Small intestine (tissue), 7 donors: ENCODE results near the gene MAOA. TPM values are rescaled to one million over a fixed set of nuclear protein-coding genes. Genes with fewer than 3 reads are reported as not detected.
A peak's percentile ranks its signal among the peaks of the same experiment; 100 is the strongest.
"Not testable (repeated sequence)": the region's sequence is repeated elsewhere in the genome, so short reads cannot be mapped to it uniquely, and the experiment has no call there.

ENCODE experiments used
- DNase-seq, 2 donors: peaks; one replicate each; pipeline versions ENCODE4 v3.0.0 to v3.0.0-alpha.2; 2013
- FAIRE-seq: peaks from 2 replicates; lab custom pipeline; 2012; peaks lifted over from hg19 to GRCh38; lab: Jason Lieb, UNC
- H3K27ac ChIP-seq, 3 donors: one replicate each; pipeline ENCODE4 v1.5.1; 2013; ENCODE audit warnings: low read length in 2 of 3, mild to moderate bottlenecking in 2 of 3, control low read depth in 1 of 3, inconsistent platforms in 1 of 3, low read depth in 1 of 3, moderate library complexity in 1 of 3
- H3K27me3 ChIP-seq, 3 donors: one replicate each; pipeline ENCODE4 v1.6.1; 2013; ENCODE audit warnings: low read length in 3 of 3, inconsistent platforms in 1 of 3; ENCODE audit not compliant: control insufficient read depth in 3 of 3, insufficient read depth in 3 of 3
- H3K36me3 ChIP-seq, 3 donors: one replicate each; pipeline ENCODE4 v1.6.1; 2013; ENCODE audit warnings: low read length in 3 of 3, inconsistent platforms in 1 of 3, low read depth in 1 of 3, mild to moderate bottlenecking in 1 of 3, moderate library complexity in 1 of 3; ENCODE audit not compliant: control insufficient read depth in 3 of 3, insufficient read depth in 2 of 3
- H3K4me1 ChIP-seq, 3 donors: one replicate each; pipeline ENCODE4 v1.6.1; 2013; ENCODE audit warnings: low read length in 2 of 3, inconsistent platforms in 1 of 3, low read depth in 1 of 3, mild to moderate bottlenecking in 1 of 3, moderate library complexity in 1 of 3; ENCODE audit not compliant: control insufficient read depth in 3 of 3, insufficient read depth in 2 of 3
- H3K4me3 ChIP-seq, 3 donors: one replicate each; pipeline ENCODE4 v1.5.1; 2013; ENCODE audit warnings: low read length in 3 of 3, control low read depth in 1 of 3, inconsistent platforms in 1 of 3, low read depth in 1 of 3, mild to moderate bottlenecking in 1 of 3, moderate library complexity in 1 of 3
- H3K9me3 ChIP-seq, 2 donors: one replicate each; pipeline ENCODE4 v1.6.1; 2013; ENCODE audit warnings: low read depth in 1 of 2, low read length in 1 of 2; ENCODE audit not compliant: control insufficient read depth in 2 of 2, insufficient read depth in 1 of 2
- WGBS, 3 donors: extraction: QIAGEN DNeasy Blood & Tissue Kit; methylation state at CpG; one replicate each; pipeline ENCODE4 v1.1.7; 2013; 5-methylcytosine and 5-hydroxymethylcytosine counted together
- polyA plus RNA-seq, 4 donors: library from polyadenylated mRNA; stranded (reverse) in 3 of 4; unstranded in 1 of 4; fragments of 200-250 nt in 3 of 4; fragments of 120-200 nt in 1 of 4; gene quantifications; one replicate each; pipeline versions ENCODE4 v1.2.1 to v1.2.3, GENCODE V29; 2013
- donor health status: healthy with polysubstance abuse.
- donor health status: control.
- donor health status: control.
- donor health status: Bipolar disorder and iron deficiency.
- donor health status: healthy.

Gene MAOA
- polyA plus RNA-seq, 4 donors: 164 to 348 (median 175) TPM

DNA sequence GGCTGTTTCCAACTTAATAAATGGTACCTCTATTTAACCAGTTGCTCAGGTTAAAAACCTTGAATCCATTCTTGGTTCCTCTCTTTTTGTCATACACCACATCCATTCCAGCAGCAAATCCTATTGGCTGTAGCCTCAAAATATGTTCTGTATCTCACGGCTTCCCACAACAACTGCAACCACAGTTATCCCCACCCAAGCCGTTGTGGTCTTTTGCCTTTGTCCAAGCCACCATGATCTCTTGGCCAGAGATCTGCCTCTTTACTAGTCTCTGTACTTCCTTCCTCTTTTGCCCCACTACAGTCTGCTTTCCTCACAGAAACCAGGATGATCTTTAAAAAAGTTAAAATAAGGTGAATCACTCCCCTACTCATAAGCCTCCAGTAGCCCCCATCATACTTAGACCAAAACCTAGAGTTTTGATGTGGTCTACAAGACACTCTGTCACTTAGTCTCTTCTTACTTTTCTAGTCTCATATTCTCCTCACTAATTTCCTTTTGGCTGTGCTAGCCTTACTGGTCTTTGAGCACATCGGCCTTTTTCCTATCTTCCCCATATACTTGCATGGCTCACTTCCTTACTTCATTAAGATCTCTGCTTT is 10.3 kb downstream of the MAOA start:
- Histone ChIP-seq H3K4me3 (no peak overlapping the region), H3K4me1 (peaks cover 0 to 27% (median 0%) of the 10 kb centered on the region in 3 donors), H3K27me3 (no peaks in the 10 kb centered on the region), H3K36me3 (no peaks in the 10 kb centered on the region), H3K27ac (no peak overlapping the region), H3K9me3 (no peaks in the 10 kb centered on the region)
- no peak for FAIRE-seq
- no peak for DNase-seq
- 70 to 73% (median 71%) methylated on average over 3 of the region's 3 CpGs for WGBS, 3 donors

- H3K9me3 ChIP-seq, FAIRE-seq, H3K27ac ChIP-seq, H3K4me3 ChIP-seq, H3K27me3 ChIP-seq, DNase-seq, H3K36me3 ChIP-seq: not testable (repeated sequence)
- 20 to 76% (median 54%) methylated on average over 12 to 19 of the region's 19 CpGs for WGBS, 3 donors
- peaks cover 0 to 14% (median 7%) of the 10 kb centered on the region in 3 donors for H3K4me1 ChIP-seq
These were observed 20.0 kb downstream of the MAOA start for GRCh38 chrX:43675965-43676628.

GRCh38 chrX:43676971-43677572 is 21.0 kb downstream of the MAOA start:
- H3K27me3 ChIP-seq: no peaks in the 10 kb centered on the region
- no peaks in the 10 kb centered on the region for H3K9me3 ChIP-seq
- no peaks in the 10 kb centered on the region for H3K36me3 ChIP-seq
- FAIRE-seq (no peak), DNase-seq (peak in 1 of 2 donors; percentile 51)
- H3K27ac ChIP-seq: peak overlapping the region in 2 of 3 donors; percentile 13 to 16
- H3K4me3 ChIP-seq: no peak overlapping the region
- peaks cover 0 to 14% (median 7%) of the 10 kb centered on the region in 3 donors for H3K4me1 ChIP-seq

DNA sequence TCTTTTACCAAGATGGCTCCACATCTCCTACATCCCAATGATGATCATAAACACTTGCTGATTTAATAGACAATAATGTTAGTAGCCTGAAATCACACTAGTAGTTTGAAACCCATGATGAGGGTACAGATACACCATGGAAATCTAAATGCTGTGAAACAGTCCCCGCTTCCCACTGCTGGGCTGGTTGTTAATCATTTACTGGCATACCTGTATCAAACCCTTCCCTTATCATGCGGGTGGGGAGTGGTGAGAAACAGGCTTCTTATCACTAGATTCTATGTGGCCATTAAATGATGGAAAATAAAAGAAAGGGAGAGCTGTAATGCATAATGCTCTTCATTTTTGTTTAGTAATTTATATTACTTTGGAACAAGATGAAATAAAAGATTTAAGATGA is 21.9 kb downstream of the MAOA start:
- Histone ChIP-seq H3K4me3 (no peak overlapping the region), H3K4me1 (peaks cover 0 to 14% (median 7%) of the 10 kb centered on the region in 3 donors), H3K27ac (peak overlapping the region in 1 of 3 donors; percentile 1), H3K9me3 (no peaks in the 10 kb centered on the region), H3K36me3 (no peaks in the 10 kb centered on the region), H3K27me3 (no peaks in the 10 kb centered on the region)
- DNase-seq (peak; percentile 53 to 71), FAIRE-seq (no peak)
- whole genome bisulfite sequencing, 3 donors: 11 to 71% (median 49%) methylated on average over 2 of the region's 2 CpGs

DNA sequence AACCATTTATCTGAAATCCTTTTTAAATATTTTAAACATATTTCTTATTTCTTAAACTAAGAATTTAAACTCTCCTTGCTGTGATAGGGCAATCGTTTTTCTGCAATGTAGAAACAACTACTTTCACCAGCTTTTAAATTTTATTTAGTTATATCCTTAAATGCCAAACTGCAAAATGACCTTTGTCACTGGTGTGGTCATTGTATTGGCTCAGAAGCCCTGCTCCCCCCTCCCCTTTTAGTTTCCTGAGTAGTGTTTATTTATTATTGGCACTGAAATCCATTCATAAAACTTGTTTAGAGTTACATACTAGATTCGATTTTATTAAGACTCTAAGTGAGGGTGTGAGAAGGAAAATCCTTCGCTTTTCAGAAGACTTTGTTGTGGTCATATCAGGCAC is 23.0 kb downstream of the MAOA start:
- DNase-seq (no peak), FAIRE-seq (no peak)
- Histone ChIP-seq H3K27me3 (no peaks in the 10 kb centered on the region), H3K27ac (no peak overlapping the region), H3K4me3 (no peak overlapping the region), H3K9me3 (no peaks in the 10 kb centered on the region), H3K4me1 (peaks cover 0 to 14% (median 7%) of the 10 kb centered on the region in 3 donors), H3K36me3 (peaks cover 0 to 2% (median 0%) of the 10 kb centered on the region in 3 donors)
- WGBS, 3 donors: 21 to 47% (median 35%) methylated on average over 3 of the region's 3 CpGs

DNA sequence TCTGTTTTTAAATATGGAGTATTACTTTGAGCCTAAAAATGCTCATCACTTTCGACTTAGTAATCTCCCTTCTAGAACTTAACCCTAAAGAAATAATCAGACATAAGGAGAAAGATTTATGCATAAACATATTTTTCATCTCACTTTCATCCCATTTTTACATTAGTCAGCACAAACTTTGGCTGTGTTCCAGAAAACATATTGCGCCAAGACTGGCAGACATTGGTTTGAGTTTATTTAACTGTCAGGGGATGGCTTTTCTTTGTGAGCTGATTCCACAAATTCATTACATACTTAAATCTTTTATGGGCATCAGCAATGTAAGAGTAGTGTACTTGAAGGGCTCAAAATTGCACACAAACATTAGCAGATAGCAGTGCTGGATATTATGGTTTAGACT is 23.7 kb downstream of the MAOA start:
- no peaks in the 10 kb centered on the region for H3K27me3 ChIP-seq
- peaks cover 0 to 14% (median 7%) of the 10 kb centered on the region in 3 donors for H3K4me1 ChIP-seq
- H3K36me3 ChIP-seq: peaks cover 0 to 3% (median under 1%) of the 10 kb centered on the region in 3 donors
- H3K27ac ChIP-seq: no peak overlapping the region
- 47 to 60% (median 54%) methylated on average over 2 of the region's 2 CpGs for WGBS, 3 donors
- no peak overlapping the region for H3K4me3 ChIP-seq
- no peaks in the 10 kb centered on the region for H3K9me3 ChIP-seq
- FAIRE-seq: no peak
- DNase-seq: no peak

GRCh38 chrX:43682726-43683125 is 26.6 kb downstream of the MAOA start:
- peaks cover 0 to 9% (median 4%) of the 10 kb centered on the region in 3 donors for H3K4me1 ChIP-seq
- no peak for FAIRE-seq
- H3K27me3 ChIP-seq: no peaks in the 10 kb centered on the region
- H3K36me3 ChIP-seq: peaks cover 0 to 8% (median 3%) of the 10 kb centered on the region in 3 donors
- DNase-seq: no peak
- H3K9me3 ChIP-seq: no peaks in the 10 kb centered on the region
- H3K4me3 ChIP-seq: no peak overlapping the region
- no peak overlapping the region for H3K27ac ChIP-seq

DNA sequence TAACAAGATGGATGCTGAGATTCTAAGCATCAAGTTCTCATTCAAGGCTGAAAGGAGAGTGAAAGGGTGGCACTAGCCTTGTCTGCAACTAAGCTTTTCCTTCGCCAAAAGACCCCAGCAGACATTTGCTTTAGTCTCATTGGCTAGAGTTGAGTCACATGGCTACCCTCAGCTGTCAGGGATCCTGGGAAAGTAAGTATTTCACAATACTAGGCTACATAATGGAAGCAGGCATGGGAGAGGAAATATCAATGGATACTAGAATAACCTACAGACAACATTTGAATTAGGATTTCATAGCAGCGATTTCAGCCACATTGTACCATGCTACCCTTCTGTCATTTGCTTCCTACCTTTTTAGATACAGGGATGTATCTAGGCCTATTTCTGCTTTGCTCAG is 29.1 kb downstream of the MAOA start:
- Histone ChIP-seq H3K27me3 (no peaks in the 10 kb centered on the region), H3K9me3 (no peaks in the 10 kb centered on the region)

More for the DNA sequence above, 29.1 kb downstream of the MAOA start:
- WGBS, 3 donors: 92 to 98% (median 92%) methylated on average over 2 of the region's 2 CpGs
- Histone ChIP-seq H3K4me1 (no peaks in the 10 kb centered on the region), H3K36me3 (peaks cover 0 to 13% (median 3%) of the 10 kb centered on the region in 3 donors), H3K4me3 (no peak overlapping the region), H3K27ac (no peak overlapping the region)
- DNase-seq: no peak
- FAIRE-seq: no peak
